HEK293 (cell line): ENCODE measurements around the gene FSTL5.

Experiments
- ZBTB17 ChIP-seq: fragments of 450-650 bp; formaldehyde crosslinking; IDR thresholded peaks from 2 replicates; pipeline ENCODE4 v1.5.1; 2016; ENCODE audit warnings: missing biosample characterization, missing genetic modification characterization
- ZNF324 ChIP-seq: fragments of 450-650 bp; formaldehyde crosslinking; IDR thresholded peaks from 2 replicates; pipeline ENCODE4 v1.5.1; 2016; ENCODE audit warnings: missing biosample characterization, missing genetic modification characterization
- ZNF658 ChIP-seq: fragments of 450-650 bp; formaldehyde crosslinking; IDR thresholded peaks from 2 replicates; pipeline ENCODE4; 2016; ENCODE audit warnings: missing biosample characterization, missing genetic modification characterization
- ZNF707 ChIP-seq: fragments of 450-650 bp; formaldehyde crosslinking; IDR thresholded peaks from 2 replicates; pipeline ENCODE4 v1.5.1; 2016; ENCODE audit warnings: missing biosample characterization, missing genetic modification characterization
- TF ChIP-seq, protein P1 (sequence below): fragments of 450-650 bp; formaldehyde crosslinking; IDR thresholded peaks from 2 replicates; pipeline ENCODE4 v1.5.1; 2016; ENCODE audit warnings: missing biosample characterization, missing genetic modification characterization
- TF ChIP-seq, protein P2 (sequence below): fragments of 450-650 bp; formaldehyde crosslinking; IDR thresholded peaks from 2 replicates; pipeline ENCODE4 v1.5.1; 2016; ENCODE audit warnings: missing biosample characterization, missing genetic modification characterization
- TF ChIP-seq, protein P3 (sequence below): fragments of 450-650 bp; formaldehyde crosslinking; IDR thresholded peaks from 2 replicates; pipeline ENCODE4 v1.5.1; 2016; ENCODE audit warnings: missing biosample characterization, missing genetic modification characterization, borderline replicate concordance

DNA sequence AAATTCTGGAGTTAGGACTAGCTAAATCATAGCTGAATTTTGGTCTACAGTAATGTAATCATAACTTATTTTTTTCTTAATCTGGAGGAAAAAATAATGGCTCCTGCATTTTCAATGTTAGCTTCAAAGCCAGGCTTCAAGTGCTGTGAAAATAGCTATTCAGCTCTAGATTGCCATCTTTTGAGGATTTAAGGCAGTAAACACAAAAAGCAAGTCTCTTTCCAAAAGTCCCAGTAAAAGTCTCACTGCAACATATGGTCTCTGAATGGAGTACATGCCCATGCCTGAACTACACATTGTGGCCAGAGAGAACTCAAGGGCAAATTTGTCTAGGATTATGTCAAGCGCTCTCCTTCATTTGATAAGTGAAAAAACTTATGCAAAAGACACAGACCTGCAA, 720.9 kb downstream of the FSTL5 start:
- TF ChIP-seq, protein P1, sequence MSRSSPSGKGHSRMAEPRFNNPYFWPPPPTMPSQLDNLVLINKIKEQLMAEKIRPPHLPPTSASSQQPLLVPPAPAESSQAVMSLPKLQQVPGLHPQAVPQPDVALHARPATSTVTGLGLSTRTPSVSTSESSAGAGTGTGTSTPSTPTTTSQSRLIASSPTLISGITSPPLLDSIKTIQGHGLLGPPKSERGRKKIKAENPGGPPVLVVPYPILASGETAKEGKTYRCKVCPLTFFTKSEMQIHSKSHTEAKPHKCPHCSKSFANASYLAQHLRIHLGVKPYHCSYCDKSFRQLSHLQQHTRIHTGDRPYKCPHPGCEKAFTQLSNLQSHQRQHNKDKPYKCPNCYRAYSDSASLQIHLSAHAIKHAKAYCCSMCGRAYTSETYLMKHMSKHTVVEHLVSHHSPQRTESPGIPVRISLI (tag by site-specific recombination) = no peak
- no peak for TF ChIP-seq ZNF707 (tag by site-specific recombination)
- TF ChIP-seq, protein P2, sequence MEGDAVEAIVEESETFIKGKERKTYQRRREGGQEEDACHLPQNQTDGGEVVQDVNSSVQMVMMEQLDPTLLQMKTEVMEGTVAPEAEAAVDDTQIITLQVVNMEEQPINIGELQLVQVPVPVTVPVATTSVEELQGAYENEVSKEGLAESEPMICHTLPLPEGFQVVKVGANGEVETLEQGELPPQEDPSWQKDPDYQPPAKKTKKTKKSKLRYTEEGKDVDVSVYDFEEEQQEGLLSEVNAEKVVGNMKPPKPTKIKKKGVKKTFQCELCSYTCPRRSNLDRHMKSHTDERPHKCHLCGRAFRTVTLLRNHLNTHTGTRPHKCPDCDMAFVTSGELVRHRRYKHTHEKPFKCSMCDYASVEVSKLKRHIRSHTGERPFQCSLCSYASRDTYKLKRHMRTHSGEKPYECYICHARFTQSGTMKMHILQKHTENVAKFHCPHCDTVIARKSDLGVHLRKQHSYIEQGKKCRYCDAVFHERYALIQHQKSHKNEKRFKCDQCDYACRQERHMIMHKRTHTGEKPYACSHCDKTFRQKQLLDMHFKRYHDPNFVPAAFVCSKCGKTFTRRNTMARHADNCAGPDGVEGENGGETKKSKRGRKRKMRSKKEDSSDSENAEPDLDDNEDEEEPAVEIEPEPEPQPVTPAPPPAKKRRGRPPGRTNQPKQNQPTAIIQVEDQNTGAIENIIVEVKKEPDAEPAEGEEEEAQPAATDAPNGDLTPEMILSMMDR (tag by site-specific recombination) = no peak
- no peak for TF ChIP-seq ZNF658 (tag by site-specific recombination)
- TF ChIP-seq ZBTB17 (tag by site-specific recombination) = no peak
- TF ChIP-seq ZNF324 (tag by site-specific recombination) = no peak
- TF ChIP-seq, protein P3, sequence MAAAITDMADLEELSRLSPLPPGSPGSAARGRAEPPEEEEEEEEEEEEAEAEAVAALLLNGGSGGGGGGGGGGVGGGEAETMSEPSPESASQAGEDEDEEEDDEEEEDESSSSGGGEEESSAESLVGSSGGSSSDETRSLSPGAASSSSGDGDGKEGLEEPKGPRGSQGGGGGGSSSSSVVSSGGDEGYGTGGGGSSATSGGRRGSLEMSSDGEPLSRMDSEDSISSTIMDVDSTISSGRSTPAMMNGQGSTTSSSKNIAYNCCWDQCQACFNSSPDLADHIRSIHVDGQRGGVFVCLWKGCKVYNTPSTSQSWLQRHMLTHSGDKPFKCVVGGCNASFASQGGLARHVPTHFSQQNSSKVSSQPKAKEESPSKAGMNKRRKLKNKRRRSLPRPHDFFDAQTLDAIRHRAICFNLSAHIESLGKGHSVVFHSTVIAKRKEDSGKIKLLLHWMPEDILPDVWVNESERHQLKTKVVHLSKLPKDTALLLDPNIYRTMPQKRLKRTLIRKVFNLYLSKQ = no peak
